Colon (tissue), 2 donors: ENCODE results near the gene MIF4GD.
"Not testable (repeated sequence)": the region's sequence is repeated elsewhere in the genome, so short reads cannot be mapped to it uniquely, and the experiment has no call there.

Source experiments
- FAIRE-seq: peaks from 2 replicates; lab custom pipeline; 2012; peaks lifted over from hg19 to GRCh38; lab: Jason Lieb, UNC
- donor health status: control.
- donor health status: control.

Gene MIF4GD

GRCh38 chr17:75270966-75271232, at the start of gene MIF4GD:
Gene MIF4GD, minus strand, starts transcription at chr17:75271231. Its CDS starts 1,036 bp downstream, at chr17:75270195.
- FAIRE-seq = no peak

DNA sequence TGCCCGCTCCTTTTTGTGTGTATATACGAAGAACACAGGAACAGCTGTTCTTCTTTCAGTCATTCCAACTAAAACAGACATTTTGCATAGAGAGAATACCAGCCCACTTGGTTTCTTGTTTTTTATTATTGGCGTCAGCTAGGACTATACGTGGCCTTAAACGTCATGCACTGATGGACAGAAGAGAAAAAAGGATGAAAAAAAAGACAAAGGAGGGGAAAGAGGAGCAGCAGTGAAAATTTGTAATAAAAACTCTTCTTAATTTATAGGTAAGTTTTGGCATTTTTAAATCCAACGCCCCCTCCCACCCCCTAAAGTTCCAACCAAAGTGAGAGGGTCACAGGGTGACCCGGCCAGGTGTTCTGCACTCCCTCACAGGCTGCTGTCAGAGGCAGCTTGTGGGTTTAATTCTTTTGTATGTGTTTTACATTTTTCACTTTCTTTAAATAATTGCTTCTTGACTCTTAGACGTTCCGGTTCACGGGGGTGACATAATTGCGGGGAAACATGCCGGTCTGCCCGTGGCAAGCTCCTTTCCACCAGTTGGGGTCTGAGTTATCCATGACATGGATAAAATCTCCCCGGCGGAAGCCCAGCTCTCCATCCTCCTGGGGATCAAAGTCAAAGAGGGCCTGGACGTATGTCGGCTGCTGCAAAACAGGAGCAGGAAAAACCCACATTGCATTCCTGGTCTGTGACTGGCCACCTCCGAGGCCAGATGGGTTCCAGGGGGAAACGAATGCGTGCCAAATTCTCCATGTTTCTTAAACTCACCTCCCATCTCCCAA, 49.1 kb upstream of the MIF4GD start:
- no peak for FAIRE-seq

DNA sequence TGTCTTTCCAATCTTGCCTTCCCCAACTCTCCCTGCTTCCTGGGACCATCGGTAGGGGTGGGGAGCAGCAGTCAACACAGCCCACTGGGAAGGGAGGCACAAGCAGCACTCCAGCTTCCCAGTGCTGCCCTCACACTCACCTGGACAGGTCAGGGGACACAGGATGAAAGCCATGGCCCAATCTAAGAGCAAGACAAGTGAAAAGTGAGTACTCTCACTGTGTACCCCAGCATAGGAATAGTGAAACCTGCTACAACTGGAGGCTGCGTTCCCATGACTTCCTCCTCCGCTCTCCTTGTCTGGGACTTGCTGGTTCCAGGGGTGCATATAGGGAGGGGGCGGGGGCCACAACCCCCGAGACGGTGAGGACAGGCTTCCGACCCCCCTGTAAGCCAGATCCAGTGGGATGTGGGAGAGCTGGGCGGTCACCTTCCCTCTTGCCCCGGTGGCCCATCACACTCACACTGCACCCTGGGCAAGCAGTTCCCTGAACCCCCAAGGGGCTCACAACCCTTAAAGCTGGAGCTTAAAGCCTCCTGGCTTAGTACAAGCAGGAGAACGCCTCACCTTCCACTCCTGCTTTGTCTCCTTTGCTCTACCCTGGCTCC, 47.7 kb upstream of the MIF4GD start:
- no peak for FAIRE-seq

- no peak for FAIRE-seq
Measured at GRCh38 chr17:75318211-75318610, 47.2 kb upstream of the MIF4GD start.

DNA sequence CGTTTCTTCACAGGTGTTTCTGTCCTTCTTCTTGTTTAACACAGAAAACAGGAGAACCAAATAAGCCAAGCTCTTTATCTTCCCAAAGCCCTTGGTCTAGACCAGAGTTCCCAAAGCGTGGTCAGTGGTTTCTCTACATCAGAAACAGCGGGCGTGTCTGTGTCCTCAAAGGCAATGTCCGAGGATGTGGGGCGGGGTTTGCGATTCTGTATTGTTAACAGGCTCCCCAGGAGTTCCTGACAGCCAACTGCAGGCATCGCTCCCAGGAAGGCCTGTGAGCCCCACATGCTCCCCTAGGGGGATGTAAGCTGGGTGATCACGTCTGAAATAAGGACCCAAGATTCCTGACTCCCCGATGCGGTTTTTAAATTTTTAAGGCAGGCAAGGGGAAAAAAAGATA, 46.6 kb upstream of the MIF4GD start:
- FAIRE-seq = no peak

GRCh38 chr17:75316253-75316652, 45.2 kb upstream of the MIF4GD start:
- no peak for FAIRE-seq

GRCh38 chr17:75315541-75316243, 44.7 kb upstream of the MIF4GD start:
- no peak for FAIRE-seq

- no peak for FAIRE-seq
Measured at GRCh38 chr17:75313941-75314551, 43.0 kb upstream of the MIF4GD start.

DNA sequence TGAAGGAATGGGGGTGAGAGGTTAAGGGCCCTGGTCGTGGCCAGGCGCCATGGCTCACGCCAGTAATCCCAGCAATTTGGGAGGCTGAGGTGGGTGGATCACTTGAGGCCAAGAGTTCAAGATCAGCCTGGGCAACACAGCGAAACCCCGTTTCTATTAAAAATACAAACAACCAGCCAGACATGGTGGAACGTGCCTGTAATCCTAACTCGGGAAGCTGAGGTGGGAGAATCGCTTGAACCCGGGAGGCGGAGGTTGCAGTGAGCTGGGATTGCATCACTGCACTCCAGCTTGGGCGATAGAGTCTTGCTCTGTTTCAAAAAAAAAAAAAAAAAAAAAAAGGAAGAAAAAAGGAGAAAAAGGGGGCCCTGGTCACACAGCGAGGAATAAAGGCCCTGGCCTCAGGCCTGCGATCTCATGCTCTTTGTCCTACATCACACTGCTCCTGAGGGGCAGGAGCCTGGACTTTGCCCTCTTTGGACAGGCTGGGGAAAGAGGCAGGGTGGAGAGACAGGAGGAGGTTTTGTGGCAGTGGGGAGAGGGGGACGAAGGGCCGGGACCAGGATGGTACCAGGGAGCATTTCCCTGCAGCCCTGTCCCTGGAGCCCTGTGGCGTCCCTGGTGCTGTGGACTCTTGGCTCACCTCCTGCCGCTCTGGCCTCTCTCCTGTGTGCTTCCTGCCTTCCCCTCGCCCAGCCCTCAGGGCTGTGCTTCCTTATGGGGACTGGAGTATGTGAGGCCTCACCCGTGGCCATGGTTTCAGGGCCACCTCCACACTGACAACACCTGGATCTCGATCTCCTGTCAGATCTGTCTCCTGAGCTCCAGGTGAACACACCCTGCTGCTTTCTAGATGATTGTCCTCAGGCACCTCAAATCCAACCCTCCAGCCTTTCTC, 38.0 kb upstream of the MIF4GD start:
- no peak for FAIRE-seq

DNA sequence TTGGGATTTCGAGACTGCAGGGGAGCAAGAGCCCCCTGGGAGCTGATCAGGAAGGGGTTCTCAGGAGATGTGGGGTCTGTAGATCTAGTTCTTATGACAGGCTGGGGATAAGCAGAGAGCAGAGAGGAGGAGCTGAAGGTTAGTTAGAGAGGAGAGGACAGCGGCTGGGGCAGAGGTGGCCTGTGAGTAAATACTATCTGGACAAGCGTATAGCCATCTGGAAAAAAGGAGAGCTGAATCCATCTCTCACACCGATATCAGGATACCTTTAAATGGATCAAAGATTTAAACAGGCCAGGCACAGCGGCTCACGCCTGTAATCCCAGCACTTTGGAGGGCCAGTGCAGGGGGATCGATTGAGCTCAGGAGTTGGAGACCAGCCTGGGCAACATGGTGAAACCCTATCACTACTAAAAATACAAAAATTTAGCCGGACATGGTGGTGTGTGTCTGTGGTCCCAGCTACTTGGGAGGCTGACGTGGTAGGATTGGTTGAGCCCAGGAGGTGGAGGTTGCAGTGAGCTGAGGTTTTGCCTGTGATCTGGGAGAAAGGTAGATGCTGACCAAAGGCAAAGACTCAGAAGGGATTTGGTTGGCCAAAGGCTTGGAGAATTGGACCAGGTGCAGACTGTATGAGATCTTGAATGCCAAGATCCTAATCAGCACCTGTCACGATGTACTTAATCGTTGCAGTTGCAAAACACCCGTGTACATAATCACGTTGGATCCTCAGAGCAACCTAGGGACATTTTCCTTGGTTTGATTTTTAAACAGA, 37.1 kb upstream of the MIF4GD start:
- no peak for FAIRE-seq

GRCh38 chr17:75301502-75302206, 30.6 kb upstream of the MIF4GD start:
- FAIRE-seq = no peak

- FAIRE-seq = no peak
Measured at GRCh38 chr17:75301049-75301448, 30.0 kb upstream of the MIF4GD start.

DNA sequence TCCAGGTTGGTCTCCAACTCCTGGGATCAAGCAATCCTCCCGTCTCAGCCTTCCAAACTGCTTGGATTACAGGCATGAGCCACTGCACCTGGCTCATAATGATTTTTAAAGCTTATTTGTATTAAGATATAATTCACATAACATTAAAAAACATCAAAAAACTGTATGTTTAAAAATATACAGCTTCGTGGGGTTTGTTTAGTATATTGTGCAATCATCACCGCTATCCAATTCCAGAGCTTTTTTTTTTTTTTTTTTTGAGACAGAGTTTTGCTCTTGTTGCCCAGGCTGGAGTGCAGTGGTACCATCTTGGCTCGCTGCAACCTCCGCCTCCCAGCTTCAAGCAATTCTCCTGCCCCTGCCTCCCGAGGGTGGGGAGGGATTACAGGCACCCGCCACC, 29.2 kb upstream of the MIF4GD start:
- no peak for FAIRE-seq

- no peak for FAIRE-seq
Measured at GRCh38 chr17:75295201-75296158, 24.4 kb upstream of the MIF4GD start.

DNA sequence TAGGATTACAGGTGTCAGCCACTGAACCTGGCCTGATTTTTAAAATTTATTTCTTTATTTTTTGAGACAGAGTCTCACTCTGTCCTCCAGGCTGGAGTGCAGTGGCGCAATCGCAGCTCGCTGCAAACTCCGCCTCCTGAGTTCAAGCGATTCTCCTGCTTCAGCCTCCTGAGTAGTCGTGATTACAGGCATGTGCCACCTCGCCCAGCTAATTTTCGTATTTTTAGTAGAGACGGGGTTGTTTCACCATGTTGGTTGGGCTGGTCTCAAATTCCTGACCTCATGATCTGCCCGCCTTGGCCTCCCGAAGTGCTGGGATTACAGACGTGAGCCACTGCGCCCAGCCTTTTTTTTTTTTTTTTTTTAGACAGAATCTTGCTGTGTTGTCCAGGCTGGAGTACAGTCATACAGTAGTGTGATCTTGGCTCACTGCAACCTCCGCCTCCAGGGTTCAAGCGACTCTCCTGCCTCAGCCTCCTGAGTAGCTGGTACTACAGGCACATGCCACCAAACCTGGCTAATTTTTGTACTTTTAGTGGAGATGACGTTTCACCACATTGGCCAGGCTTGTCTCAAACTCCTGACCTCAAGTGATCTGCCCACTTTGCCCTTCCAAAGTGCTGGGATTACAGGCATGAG, 21.9 kb upstream of the MIF4GD start:
- not testable (repeated sequence) for FAIRE-seq

DNA sequence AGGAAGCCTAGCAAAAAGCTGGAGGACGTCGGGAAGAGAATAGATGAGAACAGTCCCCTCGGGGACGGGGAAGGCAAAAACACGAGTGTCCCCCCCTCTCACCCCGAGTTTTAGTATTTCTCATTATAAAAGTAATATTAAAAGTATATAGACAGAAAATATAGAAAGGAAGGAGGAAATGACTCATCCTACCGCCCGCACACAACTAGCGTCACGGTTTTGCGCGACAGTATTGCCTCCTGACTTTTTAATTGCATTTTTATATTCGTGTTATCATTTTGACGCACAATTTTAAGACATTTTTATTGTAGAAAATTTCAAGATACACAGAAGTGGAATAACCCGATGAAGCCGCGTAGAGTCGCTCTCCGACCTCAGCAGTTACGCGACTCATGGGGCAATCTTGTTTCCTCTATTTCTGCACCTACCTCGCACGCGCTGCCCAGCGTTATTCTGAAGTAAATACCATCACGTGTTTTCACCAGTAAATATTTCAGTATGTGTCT, 18.9 kb upstream of the MIF4GD start:
- FAIRE-seq = no peak

DNA sequence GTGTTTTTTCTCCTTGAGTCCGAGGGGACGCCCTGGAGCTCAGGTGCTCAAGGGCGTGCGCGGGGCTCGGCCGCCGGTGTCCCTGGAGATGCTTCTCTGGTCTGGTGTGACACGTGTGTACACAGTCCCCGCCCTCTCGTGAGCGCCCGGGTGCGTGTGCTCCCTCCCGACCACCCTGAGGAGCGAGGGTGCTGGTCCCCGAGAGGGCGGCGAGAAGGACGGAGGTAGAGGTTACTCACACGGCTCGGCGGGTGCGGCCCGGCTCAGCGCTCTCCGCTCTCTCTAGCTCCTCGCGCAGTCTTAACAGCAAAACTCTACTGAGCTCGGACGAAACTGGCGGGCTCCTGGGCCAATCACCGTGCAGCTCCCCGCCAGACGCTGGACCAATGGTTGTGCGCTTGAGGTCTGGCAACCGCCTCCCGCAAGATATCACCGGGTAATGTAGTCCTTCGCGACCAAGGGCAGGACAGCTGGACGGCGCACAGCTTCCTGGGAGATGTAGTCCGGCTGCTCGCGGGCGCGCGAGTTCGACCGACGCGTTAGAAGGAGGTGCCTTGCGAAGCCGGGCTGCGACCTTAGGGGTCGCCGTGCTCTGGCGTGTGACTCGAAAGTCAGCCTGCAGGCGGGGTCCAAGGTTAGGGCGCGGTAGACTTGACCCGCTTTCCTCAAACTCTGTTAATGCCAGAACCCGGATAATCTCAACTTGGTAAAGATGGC, 18.2 kb upstream of the MIF4GD start, which contains the start of gene SLC25A19:
Gene SLC25A19 (minus strand): TSS at position 319 of the 717 bp plus-strand sequence. CDS start 2,669 bp downstream, outside the sequence.
- no peak for FAIRE-seq

DNA sequence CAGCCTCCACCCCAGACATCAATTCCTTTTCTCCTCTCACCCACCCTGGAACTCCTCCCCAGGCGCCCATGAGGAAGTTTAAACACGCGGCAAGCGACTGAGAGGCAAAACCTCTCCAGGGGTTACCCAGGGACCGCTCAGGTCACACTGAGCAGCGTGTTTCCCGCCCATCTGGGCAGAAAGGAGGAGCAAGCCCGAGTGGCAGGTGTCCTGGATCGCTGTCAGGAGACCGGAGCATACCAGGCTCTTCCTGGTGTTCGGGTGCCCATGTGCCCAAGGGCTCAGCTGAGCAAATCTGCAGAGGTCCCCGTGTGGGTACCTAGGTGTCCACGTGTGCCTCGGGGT, 17.7 kb upstream of the MIF4GD start:
- no peak for FAIRE-seq
